ENCODE measurements around the gene CAMKK1. TPM values are rescaled to one million over a fixed set of nuclear protein-coding genes. Genes with fewer than 3 reads are reported as not detected.

CAMKK1 gene
- total RNA-seq, 1 donor: 8.7 TPM

DNA sequence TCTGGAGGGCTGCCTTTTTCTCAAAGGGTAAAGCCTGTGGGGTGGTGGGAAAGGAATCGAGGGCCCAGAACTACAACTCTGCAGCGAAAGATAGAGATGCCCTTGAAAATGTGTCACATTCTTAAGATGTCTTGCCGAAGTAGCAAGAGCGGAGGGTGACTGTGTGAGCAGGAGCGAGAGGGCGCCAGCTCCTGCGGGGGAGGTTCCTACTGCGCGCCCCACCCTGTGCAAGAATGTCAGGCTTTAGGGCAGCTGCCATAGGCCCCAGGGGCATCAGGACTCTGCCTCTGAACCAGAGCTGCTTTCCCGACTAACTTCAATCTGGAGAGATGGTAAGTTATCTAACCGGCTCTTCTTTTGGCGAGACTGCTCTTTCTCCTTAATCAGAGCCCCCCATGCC is 80.1 kb downstream of the CAMKK1 start:
- Histone ChIP-seq H3K4me3 (ENCODE audit: insufficient read depth, low read length) (no peak overlapping the region), H3K27me3 (ENCODE audit: insufficient read depth, low read length) (no peaks in the 10 kb centered on the region), H2AFZ (ENCODE audit: low read length) (no peak overlapping the region), H3K4me1 (ENCODE audit: insufficient read depth, low read length) (peaks cover 12% of the 10 kb centered on the region), H4K20me1 (ENCODE audit: insufficient read depth, low read length) (no peaks in the 10 kb centered on the region), H3K79me2 (ENCODE audit: insufficient read depth, low read length) (no peaks in the 10 kb centered on the region), H3K27ac (ENCODE audit: low read depth, low read length) (no peak overlapping the region), H3K9me3 (ENCODE audit: low read depth, low read length) (no peaks in the 10 kb centered on the region), H3K36me3 (ENCODE audit: insufficient read depth, low read length) (peaks cover 61% of the 10 kb centered on the region), H3K4me2 (ENCODE audit: insufficient read depth, low read length) (no peak overlapping the region)
- TF ChIP-seq, protein P1, sequence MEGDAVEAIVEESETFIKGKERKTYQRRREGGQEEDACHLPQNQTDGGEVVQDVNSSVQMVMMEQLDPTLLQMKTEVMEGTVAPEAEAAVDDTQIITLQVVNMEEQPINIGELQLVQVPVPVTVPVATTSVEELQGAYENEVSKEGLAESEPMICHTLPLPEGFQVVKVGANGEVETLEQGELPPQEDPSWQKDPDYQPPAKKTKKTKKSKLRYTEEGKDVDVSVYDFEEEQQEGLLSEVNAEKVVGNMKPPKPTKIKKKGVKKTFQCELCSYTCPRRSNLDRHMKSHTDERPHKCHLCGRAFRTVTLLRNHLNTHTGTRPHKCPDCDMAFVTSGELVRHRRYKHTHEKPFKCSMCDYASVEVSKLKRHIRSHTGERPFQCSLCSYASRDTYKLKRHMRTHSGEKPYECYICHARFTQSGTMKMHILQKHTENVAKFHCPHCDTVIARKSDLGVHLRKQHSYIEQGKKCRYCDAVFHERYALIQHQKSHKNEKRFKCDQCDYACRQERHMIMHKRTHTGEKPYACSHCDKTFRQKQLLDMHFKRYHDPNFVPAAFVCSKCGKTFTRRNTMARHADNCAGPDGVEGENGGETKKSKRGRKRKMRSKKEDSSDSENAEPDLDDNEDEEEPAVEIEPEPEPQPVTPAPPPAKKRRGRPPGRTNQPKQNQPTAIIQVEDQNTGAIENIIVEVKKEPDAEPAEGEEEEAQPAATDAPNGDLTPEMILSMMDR (IDR thresholded peaks at IDR 0.05; ENCODE audit: extremely low read depth, low read depth, low read length): no peak
- no peak for DNase-seq (ENCODE audit: insufficient read length, low spot score, missing footprints)

DNA sequence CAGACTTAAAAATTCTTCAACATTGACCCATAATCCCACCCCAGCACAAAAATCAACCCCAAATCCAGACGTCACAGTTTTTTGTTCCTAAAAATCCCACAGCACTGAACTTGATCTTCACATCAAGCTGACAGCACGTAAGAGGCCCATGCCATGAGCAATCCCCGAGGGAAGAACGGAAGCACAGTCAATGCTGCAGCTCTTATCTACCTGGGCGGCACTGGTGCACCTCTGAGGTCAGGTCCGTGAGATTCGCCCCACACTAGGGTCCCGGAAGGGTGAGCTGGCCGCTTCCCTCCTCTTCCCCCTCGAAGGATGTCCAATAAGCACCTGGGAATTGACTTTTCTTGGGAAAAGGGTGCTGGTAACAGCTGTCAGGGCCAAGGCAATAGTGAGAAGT is 80.6 kb downstream of the CAMKK1 start:
- TF ChIP-seq, protein P1 (IDR thresholded peaks at IDR 0.05; ENCODE audit: extremely low read depth, low read depth, low read length): no peak
- Histone ChIP-seq H2AFZ (ENCODE audit: low read length) (no peak overlapping the region), H3K4me2 (ENCODE audit: insufficient read depth, low read length) (no peak overlapping the region), H3K36me3 (ENCODE audit: insufficient read depth, low read length) (peaks cover 64% of the 10 kb centered on the region), H3K9me3 (ENCODE audit: low read depth, low read length) (no peaks in the 10 kb centered on the region), H3K79me2 (ENCODE audit: insufficient read depth, low read length) (no peaks in the 10 kb centered on the region), H3K27me3 (ENCODE audit: insufficient read depth, low read length) (no peaks in the 10 kb centered on the region), H3K4me1 (ENCODE audit: insufficient read depth, low read length) (peaks cover 12% of the 10 kb centered on the region), H3K27ac (ENCODE audit: low read depth, low read length) (no peak overlapping the region), H4K20me1 (ENCODE audit: insufficient read depth, low read length) (no peaks in the 10 kb centered on the region), H3K4me3 (ENCODE audit: insufficient read depth, low read length) (no peak overlapping the region)
- DNase-seq (ENCODE audit: insufficient read length, low spot score, missing footprints): no peak

Other genes with a start within 250 kb of the CAMKK1 start
- 149 and 164 TPM in 2 replicates for gene TAX1BP3, start 224.5 kb downstream of the CAMKK1 start, total RNA-seq
- 12.7 and 13.8 TPM in 2 replicates for gene EMC6, start 224.2 kb downstream of the CAMKK1 start, total RNA-seq
- 0.36 TPM in 1 of 2 replicates, not detected in the other for gene P2RX5, start 196.9 kb downstream of the CAMKK1 start, total RNA-seq
- 1.4 and 1.5 TPM in 2 replicates for gene HASPIN, start 169.2 kb downstream of the CAMKK1 start, total RNA-seq
- gene ITGAE, start 91.9 kb downstream of the CAMKK1 start, total RNA-seq: 10.5 and 12.4 TPM in 2 replicates
- 21.4 and 24.2 TPM in 2 replicates for gene NCBP3, start 46.8 kb downstream of the CAMKK1 start, total RNA-seq
- under 0.01 TPM in 1 of 2 replicates, not detected in the other for gene P2RX1, start 23.4 kb upstream of the CAMKK1 start, total RNA-seq
- gene ATP2A3, start 71.4 kb upstream of the CAMKK1 start, total RNA-seq: 1.4 and 1.8 TPM in 2 replicates
- gene ZZEF1, start 250.0 kb upstream of the CAMKK1 start, total RNA-seq: 46.9 and 52.8 TPM in 2 replicates